RPMI7951 (cell line): ENCODE data around the gene FLT3. TPM values are rescaled to one million over a fixed set of nuclear protein-coding genes. Genes with fewer than 3 reads are reported as not detected.
A peak's percentile ranks its signal among the peaks of the same experiment; 100 is the strongest.

ENCODE experiments used
- DNase-seq: peaks from one replicate; pipeline ENCODE4 v3.0.0-alpha.2; 2012; ENCODE audit warnings: low read depth
- total RNA-seq: library from RNA; depleted of rRNA; stranded (reverse); fragments of >200 nt; shearing (Covaris generic); gene quantifications from 2 replicates; pipeline ENCODE4 v1.2.3, GENCODE V29; 2014

FLT3 gene
- total RNA-seq, 1 experiment from 2014 or later: not detected

DNA sequence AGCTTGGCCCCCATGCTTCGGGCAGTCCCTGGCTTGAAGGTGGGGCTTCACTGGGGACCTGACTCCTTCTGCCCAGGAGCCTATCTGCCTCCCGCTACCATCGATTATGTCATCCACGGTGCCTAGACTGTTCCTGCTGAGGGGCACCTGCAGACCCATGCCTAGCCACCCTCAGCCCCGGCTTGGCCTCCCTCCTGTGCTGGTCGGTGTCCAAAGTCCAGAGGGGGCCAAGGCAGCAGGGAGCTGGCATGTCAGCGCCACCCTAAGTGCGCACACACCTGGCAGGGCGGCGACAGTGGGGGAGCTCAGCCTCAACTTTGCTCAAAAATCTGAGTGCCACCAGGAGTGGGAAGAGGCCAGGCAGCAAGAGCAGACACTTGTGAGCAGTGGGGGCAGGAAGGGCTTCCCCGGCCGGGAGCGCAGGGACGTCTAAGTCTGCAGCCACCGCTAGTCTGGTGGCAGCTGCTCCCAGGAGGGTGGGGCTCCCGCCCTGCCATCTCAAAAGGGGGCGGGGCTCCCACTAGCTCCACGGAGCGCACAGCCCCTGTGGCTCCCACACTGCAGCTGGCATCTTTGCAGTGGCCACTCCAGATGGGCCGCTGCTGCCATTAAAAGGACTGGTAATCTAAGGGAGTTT is 98.4 kb downstream of the FLT3 start:
- no peak for DNase-seq

DNA sequence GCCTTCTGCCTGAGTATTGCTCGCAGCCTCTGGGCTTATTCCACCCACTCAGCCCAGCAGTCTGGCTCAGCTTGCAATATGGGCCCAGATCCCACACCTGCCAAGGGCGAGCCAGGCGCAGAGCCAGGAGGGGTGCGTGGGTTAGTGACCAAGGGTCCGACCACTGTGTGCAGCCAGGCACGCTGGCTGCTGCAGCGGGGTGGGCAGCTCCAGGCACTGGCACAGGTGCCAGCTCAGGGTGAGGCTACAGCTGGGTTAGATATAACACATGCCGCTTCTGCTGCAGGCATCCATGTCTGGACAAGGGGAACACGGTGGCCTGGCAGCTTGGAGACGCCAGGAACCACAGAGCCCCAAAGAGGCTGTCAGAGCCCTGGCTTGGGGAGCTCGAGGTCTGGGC is 99.3 kb downstream of the FLT3 start:
- no peak for DNase-seq

DNA sequence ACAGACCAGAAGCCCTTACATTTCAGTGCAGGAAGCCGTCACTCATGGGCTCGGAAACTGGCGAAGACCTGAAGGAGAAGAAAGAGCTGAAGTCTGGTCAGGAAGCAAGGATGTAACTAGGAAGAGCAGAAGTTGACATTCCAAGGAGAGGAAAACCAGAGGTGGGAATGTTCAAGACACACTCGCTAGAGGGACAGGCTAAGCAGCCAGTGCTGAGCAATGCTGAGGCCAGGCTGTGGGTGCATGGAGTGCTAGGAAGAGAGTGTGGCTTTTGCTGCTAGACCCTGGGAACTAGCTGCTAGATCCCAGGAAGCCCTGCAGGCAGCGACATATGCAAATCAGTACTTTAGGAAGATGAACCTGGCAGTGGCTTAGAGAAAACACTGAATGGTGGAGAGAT is 99.8 kb downstream of the FLT3 start:
- DNase-seq: no peak

DNA sequence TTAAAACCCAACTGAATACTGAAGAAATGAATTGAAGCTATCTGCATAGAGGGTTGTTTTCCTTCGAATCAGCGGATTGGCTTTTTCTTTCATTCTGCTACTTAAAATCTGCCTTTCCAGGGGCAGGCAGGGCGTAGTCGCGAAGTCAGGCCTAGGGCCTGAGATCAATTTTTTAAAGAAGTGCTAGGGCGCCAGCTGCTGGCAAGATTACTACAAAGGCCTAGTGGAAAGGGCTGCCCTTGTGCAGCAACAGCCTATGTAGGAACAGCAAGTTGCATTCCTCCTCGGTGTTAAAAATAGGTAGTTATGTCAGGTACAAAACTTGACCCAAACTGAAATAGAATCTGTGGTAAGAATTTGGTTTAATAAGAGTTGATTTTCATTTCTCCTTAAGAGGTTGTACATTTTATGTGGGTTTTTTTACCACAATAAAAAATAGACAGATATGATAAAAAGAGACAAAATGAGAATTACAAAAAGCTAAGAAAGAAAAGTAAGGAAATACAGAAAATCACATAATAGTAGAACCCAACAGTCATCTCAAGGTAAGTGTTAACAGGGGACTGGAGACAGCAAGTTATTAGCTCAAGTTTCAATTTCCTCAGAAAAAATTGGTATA is 102.4 kb downstream of the FLT3 start:
- peak; percentile 15 for DNase-seq

DNA sequence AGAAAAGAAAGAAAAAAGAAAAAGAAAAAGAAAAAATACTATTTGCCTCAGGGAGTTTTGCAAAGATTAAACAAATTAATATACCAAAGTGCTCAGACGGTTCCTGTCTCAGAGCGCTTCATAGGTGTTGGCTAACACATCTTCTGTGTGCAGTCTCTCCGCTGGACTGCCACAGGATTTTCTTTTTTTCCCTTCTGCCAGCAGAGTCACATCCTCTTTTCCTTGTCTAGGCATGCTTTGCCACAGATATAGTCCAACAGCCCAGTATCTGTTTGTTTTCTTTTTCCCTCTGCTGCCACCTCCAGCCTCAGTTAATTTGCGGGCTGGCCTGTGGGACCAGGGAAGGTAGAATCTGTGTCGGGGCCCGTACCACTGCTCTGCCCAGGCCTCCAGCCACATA is 108.5 kb downstream of the FLT3 start:
- DNase-seq: no peak

DNA sequence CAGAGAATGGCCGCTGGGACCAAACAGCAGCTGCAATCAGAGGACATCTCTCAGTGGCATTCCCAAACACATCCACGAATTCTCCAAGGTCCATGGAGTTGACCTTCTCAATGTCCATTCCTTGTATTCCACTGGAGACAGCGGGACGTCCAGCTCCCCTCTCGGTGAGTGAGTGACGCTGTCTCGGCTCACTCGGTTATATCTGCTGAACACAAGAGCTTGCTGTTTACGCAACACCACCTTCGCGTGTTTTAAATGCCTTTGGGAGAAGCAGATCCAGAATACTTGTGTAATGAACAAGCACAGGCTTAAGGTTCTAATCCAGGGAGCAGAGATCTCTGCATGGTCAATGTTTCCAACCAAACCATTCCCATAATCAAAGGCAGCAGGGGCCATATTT is 111.9 kb downstream of the FLT3 start, which contains the start of gene URAD:
Gene URAD (minus strand): TSS at position 174 of the 400 bp plus-strand sequence. CDS start 56 bp downstream, at position 118.
- DNase-seq: no peak

DNA sequence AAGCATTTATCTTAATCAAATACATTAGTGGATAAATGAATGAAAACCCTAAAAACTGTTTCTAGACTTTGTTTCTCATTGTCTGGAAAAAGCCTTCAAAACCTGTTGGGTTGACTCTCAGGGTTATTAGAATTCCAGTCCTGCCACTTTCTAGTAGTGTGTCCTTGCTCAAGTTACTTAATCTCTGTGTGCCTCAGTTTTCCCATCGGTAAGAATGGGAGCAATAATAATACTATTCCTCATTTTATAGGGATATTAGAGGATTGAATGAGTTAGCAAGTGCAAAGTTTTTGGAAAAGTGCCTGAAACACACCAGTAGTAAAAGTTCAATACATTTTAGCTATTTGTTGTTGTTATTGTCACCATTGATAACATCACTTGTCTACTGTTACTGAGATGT is 114.8 kb downstream of the FLT3 start:
- DNase-seq: no peak

DNA sequence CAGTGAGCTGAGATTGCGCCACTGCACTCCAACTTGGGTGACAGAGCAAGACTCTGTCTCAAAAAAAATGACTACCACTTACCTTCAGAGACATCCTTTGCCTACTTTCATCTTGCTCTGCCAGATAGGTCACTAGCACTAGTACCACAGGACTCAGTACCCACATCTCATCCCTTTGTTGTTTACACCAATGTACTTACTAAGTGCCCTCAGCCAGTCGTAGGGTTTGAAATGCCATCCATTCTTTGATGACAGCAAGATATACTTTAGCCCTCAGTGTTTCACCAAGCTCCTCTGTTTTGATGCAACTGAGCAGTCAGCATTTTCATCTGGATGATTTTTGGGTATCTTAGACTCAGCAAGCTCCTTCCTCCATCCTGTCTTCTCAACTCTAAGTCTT is 118.0 kb downstream of the FLT3 start:
- no peak for DNase-seq

DNA sequence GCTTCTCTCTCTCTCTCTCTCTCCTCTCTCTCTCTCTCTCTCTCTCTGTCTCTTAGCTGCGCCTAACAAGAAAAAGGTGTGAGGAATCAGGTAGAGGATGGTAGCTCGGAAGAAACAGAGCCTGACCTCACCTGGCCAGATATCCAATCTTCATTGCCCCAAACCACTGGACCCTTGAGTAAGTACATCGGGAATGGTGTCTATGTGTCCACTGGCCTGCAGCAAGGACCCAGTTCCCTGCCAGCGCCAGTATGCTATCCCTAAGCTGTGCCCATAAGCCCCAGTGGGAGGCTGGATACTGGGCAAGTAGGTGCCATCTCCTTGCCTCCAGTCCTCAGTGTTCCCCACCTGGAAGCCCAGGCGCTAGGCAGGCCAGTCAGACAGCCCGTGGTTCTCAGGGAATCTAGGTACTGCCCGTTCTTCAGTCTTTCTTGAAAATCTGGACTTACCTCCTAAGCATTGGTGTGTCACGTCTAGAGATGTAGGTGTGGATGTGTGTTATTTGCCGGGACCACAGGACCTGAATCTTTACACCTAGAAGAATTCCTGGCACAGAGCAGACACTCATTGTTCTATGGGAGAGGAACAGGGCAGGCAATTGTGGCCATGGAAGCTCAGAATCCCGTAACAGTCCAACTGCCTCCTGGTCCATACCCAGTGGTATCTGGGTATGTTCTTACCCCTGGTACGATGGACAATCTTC is 119.2 kb downstream of the FLT3 start:
- no peak for DNase-seq

DNA sequence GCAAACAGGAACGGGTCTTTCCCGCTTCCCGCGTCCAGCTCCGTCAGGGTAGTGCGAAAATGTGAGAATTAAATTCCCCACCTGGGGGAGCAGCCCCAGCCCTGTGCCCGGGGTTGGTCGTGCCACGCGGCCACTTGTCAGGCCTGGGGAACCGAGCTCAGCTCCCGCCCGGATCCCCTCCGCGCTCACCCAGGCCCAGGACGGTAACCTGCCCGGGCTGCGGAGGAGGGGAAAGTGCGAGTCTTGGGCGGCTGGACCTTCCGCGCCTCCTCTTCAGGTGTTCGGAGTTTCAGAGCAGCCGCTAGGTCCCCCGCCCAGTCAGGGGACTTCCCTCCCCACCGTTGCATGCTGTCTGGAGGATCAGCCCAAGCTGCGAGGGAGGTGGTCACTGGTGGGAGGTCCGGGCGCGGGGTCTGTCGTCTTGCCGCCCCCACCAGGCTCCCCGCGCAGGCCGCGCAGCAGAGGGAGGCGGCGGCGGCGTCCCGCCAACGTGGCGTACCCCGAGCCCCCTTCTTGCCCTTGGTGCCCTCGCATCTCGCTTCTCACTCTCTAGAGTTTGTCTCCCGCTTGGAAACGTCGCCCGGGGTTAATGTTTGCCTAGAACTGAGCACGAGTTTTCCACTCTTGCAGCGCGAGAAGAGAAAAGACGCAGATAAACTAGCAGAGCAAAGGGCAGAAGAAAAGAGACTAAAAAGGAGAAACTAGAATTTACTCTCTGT is 119.9 kb downstream of the FLT3 start:
- no peak for DNase-seq

DNA sequence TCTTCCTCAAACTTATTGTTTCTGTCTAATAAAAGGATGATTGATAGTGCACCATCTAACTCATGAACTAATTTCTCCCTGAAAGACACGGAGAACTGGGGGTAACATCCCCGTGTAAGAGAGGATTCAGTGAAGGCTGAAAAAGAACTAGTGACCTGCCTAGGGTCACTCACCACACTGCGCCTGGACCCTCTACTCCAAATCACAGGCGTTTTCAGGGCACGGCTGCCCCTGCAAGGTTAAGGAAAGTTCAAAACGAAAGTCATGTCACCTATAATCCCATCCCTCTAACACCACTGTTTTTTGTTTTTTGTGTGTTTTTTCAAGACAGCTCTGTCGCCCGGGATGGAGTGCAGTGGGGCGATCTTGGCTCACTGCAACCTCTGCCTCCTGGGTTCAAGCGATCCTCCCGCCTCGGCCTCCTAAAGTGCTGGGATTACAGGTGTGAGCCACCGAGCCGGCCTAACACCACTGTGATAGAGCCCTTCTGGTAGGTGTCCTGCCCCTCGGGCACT is 120.6 kb downstream of the FLT3 start:
- DNase-seq: no peak

DNA sequence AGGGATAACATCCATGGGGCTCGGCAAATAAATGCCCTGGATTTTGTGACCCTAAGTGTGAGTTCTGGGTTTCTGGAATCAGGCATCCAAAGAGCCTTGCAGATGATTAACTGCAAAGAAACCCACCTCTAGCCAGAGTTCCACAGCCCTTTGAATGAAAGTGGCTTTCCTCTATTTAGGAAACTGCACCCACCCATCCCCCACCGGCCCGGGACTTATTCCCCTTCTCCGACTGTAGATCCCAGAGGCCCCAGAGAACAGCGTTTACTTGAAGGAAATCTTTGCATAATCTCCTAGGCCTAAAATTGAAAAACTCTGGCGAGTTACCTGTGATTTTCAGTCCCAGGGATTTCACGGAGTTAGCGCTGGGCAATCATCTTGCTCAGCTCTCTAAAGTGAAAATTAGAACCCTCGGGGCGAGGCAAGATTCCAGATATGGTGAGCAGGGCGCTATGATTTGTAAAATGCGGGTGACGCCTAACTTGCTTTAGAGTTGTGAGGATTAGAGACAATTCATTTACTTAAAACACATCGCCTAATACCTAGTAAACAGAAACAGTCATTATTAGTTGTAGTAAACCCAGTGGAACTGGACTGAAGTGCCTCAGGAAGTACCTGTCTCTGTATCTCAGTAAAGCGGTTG is 121.3 kb downstream of the FLT3 start:
- no peak for DNase-seq

DNA sequence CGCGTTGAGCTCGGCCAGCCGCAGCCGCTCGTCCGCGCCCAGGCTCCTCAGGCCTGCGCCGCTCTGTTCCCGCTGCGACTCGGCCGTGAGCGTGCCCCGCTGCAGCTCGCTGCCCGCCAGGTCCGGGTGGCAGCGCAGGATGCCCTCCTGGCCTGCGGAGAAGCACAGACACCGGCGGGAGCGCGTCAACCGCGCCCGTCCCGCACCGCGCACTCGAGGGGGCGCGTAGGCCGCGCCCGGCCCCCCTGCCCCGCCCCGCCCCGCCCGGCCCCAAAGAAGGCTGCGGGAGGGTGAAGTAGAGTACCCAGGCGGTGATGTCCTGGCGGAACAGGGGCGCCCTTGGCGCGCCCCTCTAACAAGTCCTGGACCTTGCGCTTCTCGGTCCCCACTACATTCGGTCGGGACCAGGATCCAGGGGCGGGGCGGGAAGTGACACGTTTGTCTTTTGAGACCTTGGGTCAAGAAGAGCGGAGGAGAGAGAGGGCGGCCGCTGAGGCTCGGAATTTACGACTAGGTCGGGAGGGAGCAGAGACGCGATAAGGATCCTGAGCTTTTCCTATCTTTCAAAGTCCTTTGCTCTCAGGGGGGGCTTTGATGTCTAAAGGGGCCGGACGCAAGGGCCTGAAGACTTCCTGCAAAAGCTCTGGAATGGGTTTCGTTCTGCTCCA is 121.9 kb downstream of the FLT3 start:
- no peak for DNase-seq

DNA sequence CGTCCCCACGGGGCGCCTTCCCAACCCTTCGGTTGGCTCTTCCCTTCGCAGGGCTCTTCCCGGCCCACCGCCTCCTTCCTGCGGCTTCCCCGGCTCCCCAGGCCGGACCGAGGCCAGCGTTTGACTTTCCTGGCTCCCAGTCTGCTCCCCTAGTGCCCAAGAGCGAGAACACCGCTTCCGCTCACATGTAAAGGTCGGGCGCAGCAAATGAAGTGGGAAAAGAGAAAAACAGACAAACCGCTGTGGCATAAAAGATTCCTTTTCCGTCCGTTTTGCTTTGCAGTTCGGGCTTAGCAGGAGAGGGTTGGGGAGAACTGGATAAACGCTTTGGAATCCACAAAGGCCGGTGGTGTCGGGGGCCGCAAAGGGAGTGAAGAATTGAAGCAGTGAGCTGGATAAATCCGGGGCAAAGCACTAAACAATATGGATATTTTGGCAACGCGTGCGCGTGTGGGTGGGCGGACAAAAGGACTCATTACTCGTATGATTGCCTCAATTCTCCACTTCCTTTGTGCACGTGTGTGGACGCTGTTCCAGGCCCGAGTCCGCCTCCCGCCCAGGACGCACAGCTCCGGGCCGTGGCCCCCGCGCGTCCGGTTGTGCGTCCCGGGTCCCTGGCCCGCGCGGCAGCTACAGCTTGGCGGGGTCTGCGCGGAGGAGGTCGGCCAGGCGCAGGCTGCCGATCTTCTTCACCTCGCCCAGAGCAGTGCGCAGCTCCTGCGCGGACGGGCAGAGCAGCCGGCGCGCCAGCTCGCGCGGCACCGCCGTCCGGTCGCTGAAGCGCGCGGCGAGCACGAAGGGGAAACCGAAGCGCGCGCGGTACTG is 122.7 kb downstream of the FLT3 start:
- DNase-seq: no peak

DNA sequence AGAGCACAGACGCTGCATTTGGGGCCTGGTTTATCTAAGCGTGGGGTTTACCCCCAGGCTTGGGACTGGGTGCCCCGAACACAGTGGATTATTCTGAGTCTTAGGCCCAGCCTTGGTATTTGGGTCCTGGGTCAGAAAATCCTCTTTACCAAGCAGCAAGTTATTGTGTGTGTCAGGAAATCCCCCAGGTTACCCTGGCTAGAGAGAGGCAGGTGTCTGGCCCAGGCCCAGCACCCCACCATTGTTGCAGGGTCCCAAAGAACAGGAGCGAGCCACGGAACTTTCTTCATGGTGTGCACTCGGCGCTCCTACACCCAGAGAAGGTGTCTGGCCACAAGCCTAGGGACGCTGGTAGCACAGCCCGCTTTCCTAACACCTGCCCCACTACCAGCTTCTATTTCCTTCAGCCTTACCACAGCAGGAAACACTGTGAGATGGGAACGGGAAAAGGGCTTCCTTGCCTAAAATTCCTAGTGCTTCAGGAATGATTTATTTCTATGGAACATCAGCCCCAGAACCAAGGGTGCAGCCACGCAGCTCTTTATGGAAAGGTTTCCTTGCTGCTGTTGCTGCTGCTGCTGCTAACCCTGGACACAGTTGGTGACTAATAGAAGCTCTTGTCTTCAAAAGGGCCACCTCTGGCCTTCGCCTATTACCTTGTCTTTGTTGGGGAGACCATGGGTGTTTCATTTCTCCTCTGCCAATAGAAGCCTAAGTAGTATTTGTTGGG is 123.8 kb downstream of the FLT3 start:
- DNase-seq: no peak

DNA sequence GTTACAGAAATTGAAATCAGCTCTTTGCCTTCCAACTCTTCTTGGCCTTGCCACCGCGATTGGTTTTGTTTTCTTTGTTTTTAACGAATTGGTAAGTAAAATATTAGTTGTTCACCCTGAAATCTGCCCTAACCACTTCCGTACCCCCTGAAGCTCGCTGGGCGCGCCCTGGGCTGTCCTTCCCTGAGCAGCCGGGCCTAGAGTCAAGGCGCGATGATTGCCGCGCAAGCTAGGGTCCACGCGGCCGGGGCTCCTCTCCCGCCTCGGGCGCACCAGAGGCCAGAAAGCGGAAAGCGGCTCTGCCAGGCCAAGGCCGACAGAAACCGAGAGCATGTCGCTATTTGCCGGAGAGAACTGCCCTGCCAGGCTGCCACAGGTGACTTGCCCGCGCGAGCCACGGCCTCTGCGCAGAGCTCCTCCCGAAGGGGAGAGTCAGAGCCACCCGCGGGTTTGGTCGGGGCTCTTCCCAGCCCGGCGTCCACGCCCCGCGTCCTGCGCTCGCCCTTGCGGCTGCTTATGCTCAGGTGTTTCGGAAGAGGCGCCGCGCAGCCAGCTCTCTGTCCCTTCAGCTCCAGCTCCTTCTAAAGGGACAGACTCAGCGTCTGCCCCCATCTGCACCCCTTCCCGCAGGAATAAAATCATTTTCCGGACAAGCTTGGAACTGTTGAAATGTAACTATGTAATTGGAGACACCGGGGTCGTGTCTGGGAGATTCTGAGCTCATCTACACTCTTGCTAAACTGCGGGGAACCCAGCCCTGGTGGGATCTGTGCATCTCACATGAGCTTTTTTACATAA is 124.6 kb downstream of the FLT3 start:
- DNase-seq: no peak

DNA sequence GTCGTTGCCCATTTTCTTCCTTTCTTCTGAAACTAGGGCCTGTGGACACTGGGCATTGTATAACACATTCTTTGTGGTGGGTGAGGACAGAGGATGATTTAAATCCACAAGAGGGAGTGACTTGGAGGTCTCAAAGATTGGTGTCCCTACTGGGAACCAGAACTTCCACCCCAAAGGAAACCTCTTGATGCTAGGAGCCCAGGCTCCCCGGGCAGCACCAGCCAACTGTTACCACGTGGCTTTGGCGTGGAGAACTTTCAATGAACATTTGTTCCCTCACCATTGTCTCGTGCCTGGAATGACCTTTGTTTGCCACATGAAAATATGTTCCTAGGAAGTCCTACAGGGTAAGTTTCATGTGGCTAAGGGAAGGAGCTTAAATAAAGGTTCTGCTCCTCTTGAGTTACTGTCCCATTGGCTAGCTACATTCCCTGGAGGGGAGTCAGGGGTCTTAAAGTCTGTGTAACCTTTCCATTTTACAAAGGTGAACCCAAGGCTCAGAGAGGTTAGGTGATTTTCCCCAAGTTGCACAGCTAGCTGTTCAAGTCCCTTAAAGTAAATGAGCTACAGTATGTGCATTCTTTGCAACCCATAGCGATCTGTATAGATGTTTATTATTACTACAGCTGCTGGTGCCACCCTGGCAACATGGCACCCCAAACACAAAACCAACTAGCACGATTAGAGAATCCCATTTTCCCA is 126.3 kb downstream of the FLT3 start:
- no peak for DNase-seq

DNA sequence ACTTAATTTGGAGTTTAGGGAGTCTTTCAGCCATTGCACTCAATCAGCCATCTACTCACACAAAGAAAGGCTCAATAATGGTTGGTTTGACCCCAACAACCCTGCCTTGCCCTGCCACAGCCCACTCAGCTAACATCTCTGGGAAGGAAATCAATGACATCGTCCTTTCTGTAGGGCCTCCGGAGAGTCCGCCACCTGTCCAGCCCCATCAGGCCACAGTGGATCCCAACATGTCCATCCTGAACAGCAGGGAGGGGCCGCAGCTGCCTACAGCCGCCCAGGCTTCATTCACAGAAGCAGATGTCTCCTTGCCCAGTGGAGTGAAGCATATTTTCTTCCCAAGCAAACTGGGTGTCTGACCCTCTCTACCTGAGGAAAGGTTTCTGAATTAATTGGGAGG is 127.1 kb downstream of the FLT3 start:
- no peak for DNase-seq
